T47D (cell line): ENCODE data around the gene DZIP1.

Source experiments
- DNase-seq, 2 experiments: peaks; one replicate each; pipeline versions ENCODE4 v3.0.0 to v3.0.0-alpha.2; 2011 to 2012; ENCODE audit warnings: low read depth in 1 of 2, low spot score in 1 of 2
- JUND ChIP-seq: IDR thresholded peaks from 2 replicates; pipeline ENCODE4 v1.6.1; 2012; ENCODE audit warnings: low read depth
- in situ Hi-C: cut with HindIII; loops from 2 replicates; pipeline ENCODE4 v1.10.0; 2016; ENCODE audit warnings: low sequenced_read_pairs, low pct_unique_long_range_greater_than_20kb

Gene DZIP1

GRCh38 chr13:95629071-95629470 lies 15.4 kb downstream of the DZIP1 start:
- no peak for TF ChIP-seq JUND
- in situ Hi-C loops = no loop called here
- DNase-seq = no peak

- no peak for DNase-seq
- in situ Hi-C loops = no loop called here
- no peak for TF ChIP-seq JUND
Observed at GRCh38 chr13:95628488-95628887, 16.0 kb downstream of the DZIP1 start.

GRCh38 chr13:95627590-95627989 lies 16.9 kb downstream of the DZIP1 start:
- TF ChIP-seq JUND = no peak
- no peak for DNase-seq
- in situ Hi-C loops = no loop called here

GRCh38 chr13:95626768-95627167 lies 17.7 kb downstream of the DZIP1 start:
- DNase-seq = no peak
- no peak for TF ChIP-seq JUND
- in situ Hi-C loops = no loop called here

- peak; percentile 26 to 64 for DNase-seq
- in situ Hi-C loops = no loop called here
Observed at GRCh38 chr13:95624020-95624419, 20.5 kb downstream of the DZIP1 start.

GRCh38 chr13:95623141-95623540 lies 21.4 kb downstream of the DZIP1 start:
- DNase-seq = no peak
- in situ Hi-C loops = no loop called here

More at GRCh38 chr13:95624020-95624419, 20.5 kb downstream of the DZIP1 start:
- no peak for TF ChIP-seq JUND

GRCh38 chr13:95620825-95621498 lies 23.5 kb downstream of the DZIP1 start:
- no peak for DNase-seq
- in situ Hi-C loops = no loop called here
- no peak for TF ChIP-seq JUND

More at GRCh38 chr13:95623141-95623540, 21.4 kb downstream of the DZIP1 start:
- no peak for TF ChIP-seq JUND

- in situ Hi-C loops = no loop called here
- TF ChIP-seq JUND = no peak
- DNase-seq = peak in 1 of 2 experiments; percentile 1
Observed at GRCh38 chr13:95620030-95620824, 24.3 kb downstream of the DZIP1 start.

GRCh38 chr13:95615539-95615938 lies 29.0 kb downstream of the DZIP1 start:
- no peak for TF ChIP-seq JUND
- in situ Hi-C loops = no loop called here

GRCh38 chr13:95614641-95615245 lies 29.8 kb downstream of the DZIP1 start:
- in situ Hi-C loops = no loop called here
- peak in 1 of 2 experiments; percentile 3 for DNase-seq
- TF ChIP-seq JUND = no peak

More at GRCh38 chr13:95615539-95615938, 29.0 kb downstream of the DZIP1 start:
- DNase-seq = no peak

- in situ Hi-C loops = no loop called here
- no peak for DNase-seq
- TF ChIP-seq JUND = no peak
Observed at GRCh38 chr13:95608640-95609323, 35.7 kb downstream of the DZIP1 start.

- in situ Hi-C loops = no loop called here
- no peak for DNase-seq
- no peak for TF ChIP-seq JUND
Observed at GRCh38 chr13:95607366-95607765, 37.1 kb downstream of the DZIP1 start.
